B cell (primary cell): ENCODE results near the gene PPP1R9A.

ENCODE experiments used
- EZH2 ChIP-seq: IDR thresholded peaks from 2 replicates; pipeline ENCODE4 v1.6.1; 2012; ENCODE audit warnings: borderline replicate concordance, low read depth, mild to moderate bottlenecking, moderate library complexity, low read length; ENCODE audit not compliant: insufficient read depth, poor library complexity, severe bottlenecking
- TF ChIP-seq, protein P1 (sequence below): fragments of 200-600 bp; IDR thresholded peaks from one replicate; pipeline ENCODE4 v1.8.0; 2022; ENCODE audit warnings: antibody characterized with exemption, mild to moderate bottlenecking

GRCh38 chr7:94975336-94975735 is 67.9 kb downstream of the PPP1R9A start:
- TF ChIP-seq, protein P1, sequence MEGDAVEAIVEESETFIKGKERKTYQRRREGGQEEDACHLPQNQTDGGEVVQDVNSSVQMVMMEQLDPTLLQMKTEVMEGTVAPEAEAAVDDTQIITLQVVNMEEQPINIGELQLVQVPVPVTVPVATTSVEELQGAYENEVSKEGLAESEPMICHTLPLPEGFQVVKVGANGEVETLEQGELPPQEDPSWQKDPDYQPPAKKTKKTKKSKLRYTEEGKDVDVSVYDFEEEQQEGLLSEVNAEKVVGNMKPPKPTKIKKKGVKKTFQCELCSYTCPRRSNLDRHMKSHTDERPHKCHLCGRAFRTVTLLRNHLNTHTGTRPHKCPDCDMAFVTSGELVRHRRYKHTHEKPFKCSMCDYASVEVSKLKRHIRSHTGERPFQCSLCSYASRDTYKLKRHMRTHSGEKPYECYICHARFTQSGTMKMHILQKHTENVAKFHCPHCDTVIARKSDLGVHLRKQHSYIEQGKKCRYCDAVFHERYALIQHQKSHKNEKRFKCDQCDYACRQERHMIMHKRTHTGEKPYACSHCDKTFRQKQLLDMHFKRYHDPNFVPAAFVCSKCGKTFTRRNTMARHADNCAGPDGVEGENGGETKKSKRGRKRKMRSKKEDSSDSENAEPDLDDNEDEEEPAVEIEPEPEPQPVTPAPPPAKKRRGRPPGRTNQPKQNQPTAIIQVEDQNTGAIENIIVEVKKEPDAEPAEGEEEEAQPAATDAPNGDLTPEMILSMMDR, result no peak
- TF ChIP-seq EZH2, result no peak
